Measurements from ENCODE around the gene PDE9A. TPM values are rescaled to one million over a fixed set of nuclear protein-coding genes. Genes with fewer than 3 reads are reported as not detected.

Gene PDE9A
- total and polyA plus RNA-seq, 10 donors, result 7.9 to 45.5 (median 23.8) TPM

- no peak for DNase-seq
- 66 to 84% (median 77%) methylated on average over 8 of the region's 8 CpGs for WGBS, 5 donors
- H3K27me3 ChIP-seq (replicated peaks in 1 of 7), result no peaks in the 10 kb centered on the region
- H3K9me3 ChIP-seq, result no peaks in the 10 kb centered on the region
- no peak for TF ChIP-seq POLR2AphosphoS5 (IDR thresholded peaks at IDR 0.05)
- TF ChIP-seq, protein P1, sequence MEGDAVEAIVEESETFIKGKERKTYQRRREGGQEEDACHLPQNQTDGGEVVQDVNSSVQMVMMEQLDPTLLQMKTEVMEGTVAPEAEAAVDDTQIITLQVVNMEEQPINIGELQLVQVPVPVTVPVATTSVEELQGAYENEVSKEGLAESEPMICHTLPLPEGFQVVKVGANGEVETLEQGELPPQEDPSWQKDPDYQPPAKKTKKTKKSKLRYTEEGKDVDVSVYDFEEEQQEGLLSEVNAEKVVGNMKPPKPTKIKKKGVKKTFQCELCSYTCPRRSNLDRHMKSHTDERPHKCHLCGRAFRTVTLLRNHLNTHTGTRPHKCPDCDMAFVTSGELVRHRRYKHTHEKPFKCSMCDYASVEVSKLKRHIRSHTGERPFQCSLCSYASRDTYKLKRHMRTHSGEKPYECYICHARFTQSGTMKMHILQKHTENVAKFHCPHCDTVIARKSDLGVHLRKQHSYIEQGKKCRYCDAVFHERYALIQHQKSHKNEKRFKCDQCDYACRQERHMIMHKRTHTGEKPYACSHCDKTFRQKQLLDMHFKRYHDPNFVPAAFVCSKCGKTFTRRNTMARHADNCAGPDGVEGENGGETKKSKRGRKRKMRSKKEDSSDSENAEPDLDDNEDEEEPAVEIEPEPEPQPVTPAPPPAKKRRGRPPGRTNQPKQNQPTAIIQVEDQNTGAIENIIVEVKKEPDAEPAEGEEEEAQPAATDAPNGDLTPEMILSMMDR (IDR thresholded peaks at IDR 0.05 in 8 of 11, conservative IDR thresholded peaks at IDR 0.05 in 3 of 11), result no peak
- no peak for TF ChIP-seq POLR2A (IDR thresholded peaks at IDR 0.05)
- peaks cover 0 to 68% (median 28%) of the 10 kb centered on the region in 6 donors for H3K4me1 ChIP-seq
- H3K4me3 ChIP-seq, result no peak overlapping the region
- intact Hi-C loops (cut with DNase I; ENCODE audit: low total_unique reads), result no loop called here
- H3K27ac ChIP-seq, result no peak overlapping the region
- H3K36me3 ChIP-seq, result no peaks in the 10 kb centered on the region
These were observed 16.8 kb downstream of the PDE9A start for GRCh38 chr21:42670058-42670880.

- 24 to 56% (median 32%) methylated on average over 9 of the region's 9 CpGs for WGBS, 5 donors
- Histone ChIP-seq H3K27ac (no peak overlapping the region), H3K4me1 (peaks cover 0 to 62% (median 25%) of the 10 kb centered on the region in 6 donors), H3K9me3 (no peaks in the 10 kb centered on the region), H3K4me3 (no peak overlapping the region), H3K27me3 (replicated peaks in 1 of 7) (no peaks in the 10 kb centered on the region), H3K36me3 (no peaks in the 10 kb centered on the region)
- DNase-seq, result no peak
- no peak for TF ChIP-seq POLR2AphosphoS5 (IDR thresholded peaks at IDR 0.05)
- TF ChIP-seq, protein P1 (IDR thresholded peaks at IDR 0.05 in 8 of 11, conservative IDR thresholded peaks at IDR 0.05 in 3 of 11), result no peak
- TF ChIP-seq POLR2A (IDR thresholded peaks at IDR 0.05), result no peak
- intact Hi-C loops (cut with DNase I; ENCODE audit: low total_unique reads), result no loop called here
These were observed 17.5 kb downstream of the PDE9A start for GRCh38 chr21:42670884-42671283.

GRCh38 chr21:42671778-42672593 lies 18.6 kb downstream of the PDE9A start:
- H3K4me1 ChIP-seq, result peaks cover 0 to 55% (median 20%) of the 10 kb centered on the region in 6 donors
- intact Hi-C loops (cut with DNase I; ENCODE audit: low total_unique reads), result no loop called here
- no peak overlapping the region for H3K27ac ChIP-seq

More at GRCh38 chr21:42671778-42672593, 18.6 kb downstream of the PDE9A start:
- no peaks in the 10 kb centered on the region for H3K36me3 ChIP-seq
- H3K27me3 ChIP-seq (replicated peaks in 1 of 7), result no peaks in the 10 kb centered on the region
- no peak for DNase-seq
- 69 to 80% (median 75%) methylated on average over 15 of the region's 15 CpGs for WGBS, 5 donors
- H3K9me3 ChIP-seq, result no peaks in the 10 kb centered on the region
- no peak for TF ChIP-seq POLR2A (IDR thresholded peaks at IDR 0.05)
- TF ChIP-seq POLR2AphosphoS5 (IDR thresholded peaks at IDR 0.05), result no peak
- TF ChIP-seq, protein P1 (IDR thresholded peaks at IDR 0.05 in 8 of 11, conservative IDR thresholded peaks at IDR 0.05 in 3 of 11), result no peak
- no peak overlapping the region for H3K4me3 ChIP-seq

All from spleen (tissue), 11 donors.